ENCODE data around the gene VPS52. TPM values are rescaled to one million over a fixed set of nuclear protein-coding genes. Genes with fewer than 3 reads are reported as not detected.
"Not testable (repeated sequence)": the region's sequence is repeated elsewhere in the genome, so short reads cannot be mapped to it uniquely, and the experiment has no call there.

The VPS52 gene
- total RNA-seq, 1 donor from 2014 or later: 41.8 TPM

DNA sequence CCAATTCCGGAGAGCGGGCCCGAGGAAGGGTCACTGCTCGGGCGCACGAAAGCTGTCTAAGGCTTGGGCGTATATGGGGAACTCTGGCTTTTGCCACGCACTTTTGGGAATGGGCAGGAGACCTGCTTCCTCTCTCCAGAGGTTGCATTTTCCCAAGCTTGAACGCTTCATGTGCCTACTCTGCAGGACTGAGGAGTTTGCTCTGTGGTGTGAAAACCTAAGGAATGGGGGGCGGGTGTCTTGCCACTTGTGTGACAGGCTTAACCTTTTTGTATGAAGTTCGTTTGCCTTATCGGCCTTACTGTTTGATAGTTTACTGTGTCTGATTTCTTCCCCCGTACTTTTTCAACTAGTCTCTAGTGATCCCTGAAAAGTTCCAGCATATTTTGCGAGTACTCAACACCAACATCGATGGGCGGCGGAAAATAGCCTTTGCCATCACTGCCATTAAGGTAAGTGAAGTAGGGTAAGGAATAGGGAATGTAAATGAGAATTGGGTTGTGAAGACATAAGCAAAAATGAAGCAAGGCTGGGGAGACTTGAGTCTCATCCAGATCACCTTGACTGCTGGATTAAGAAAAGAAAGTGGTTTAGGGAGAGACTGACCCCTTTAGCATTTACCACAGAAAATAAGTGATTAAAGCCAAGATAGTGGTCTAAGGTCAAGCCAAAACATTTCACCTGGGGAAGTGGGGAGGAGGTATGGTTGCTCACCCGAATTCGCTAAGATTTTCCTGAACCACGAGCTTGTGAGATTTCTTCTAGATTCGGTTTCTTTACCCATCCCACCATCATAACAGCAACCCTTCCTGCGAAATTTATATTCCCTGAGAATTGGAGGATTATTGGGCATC is 826 bp upstream of the VPS52 start:
- H3K9me3 Mint-ChIP-seq (ENCODE audit: unreplicated experiment): no peaks in the 10 kb centered on the region
- H3K36me3 Mint-ChIP-seq (ENCODE audit: low read depth, unreplicated experiment): peaks cover 40% of the 10 kb centered on the region
- H3K27me3 Mint-ChIP-seq (ENCODE audit: unreplicated experiment): peaks cover 16% of the 10 kb centered on the region
- DNase-seq (ENCODE audit: low spot score): no peak
- TF ChIP-seq, protein P1, sequence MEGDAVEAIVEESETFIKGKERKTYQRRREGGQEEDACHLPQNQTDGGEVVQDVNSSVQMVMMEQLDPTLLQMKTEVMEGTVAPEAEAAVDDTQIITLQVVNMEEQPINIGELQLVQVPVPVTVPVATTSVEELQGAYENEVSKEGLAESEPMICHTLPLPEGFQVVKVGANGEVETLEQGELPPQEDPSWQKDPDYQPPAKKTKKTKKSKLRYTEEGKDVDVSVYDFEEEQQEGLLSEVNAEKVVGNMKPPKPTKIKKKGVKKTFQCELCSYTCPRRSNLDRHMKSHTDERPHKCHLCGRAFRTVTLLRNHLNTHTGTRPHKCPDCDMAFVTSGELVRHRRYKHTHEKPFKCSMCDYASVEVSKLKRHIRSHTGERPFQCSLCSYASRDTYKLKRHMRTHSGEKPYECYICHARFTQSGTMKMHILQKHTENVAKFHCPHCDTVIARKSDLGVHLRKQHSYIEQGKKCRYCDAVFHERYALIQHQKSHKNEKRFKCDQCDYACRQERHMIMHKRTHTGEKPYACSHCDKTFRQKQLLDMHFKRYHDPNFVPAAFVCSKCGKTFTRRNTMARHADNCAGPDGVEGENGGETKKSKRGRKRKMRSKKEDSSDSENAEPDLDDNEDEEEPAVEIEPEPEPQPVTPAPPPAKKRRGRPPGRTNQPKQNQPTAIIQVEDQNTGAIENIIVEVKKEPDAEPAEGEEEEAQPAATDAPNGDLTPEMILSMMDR (IDR thresholded peaks at IDR 0.05; ENCODE audit: unreplicated experiment): no peak
- peak overlapping the region; percentile 99 for H3K4me3 Mint-ChIP-seq (ENCODE audit: unreplicated experiment)
- H3K27ac Mint-ChIP-seq (ENCODE audit: unreplicated experiment): peak overlapping the region; percentile 100
- H3K4me1 Mint-ChIP-seq (ENCODE audit: unreplicated experiment): peaks cover 56% of the 10 kb centered on the region

DNA sequence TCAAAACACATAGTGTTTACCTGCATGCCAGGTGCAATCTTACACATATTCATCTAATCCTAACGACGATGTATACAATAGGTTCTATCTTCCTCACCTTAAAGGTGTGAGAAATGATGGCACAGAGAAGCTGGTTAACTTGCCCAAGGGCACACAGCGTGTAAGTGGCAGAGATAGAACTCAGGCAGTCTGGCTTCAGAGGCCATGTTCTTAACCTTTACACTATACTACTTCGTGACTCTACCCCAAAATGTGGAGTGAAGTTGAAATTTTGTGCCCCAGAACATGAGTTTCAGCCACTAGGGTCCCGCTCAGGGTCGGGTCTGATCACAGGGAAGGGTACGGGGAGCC is 584 bp downstream of the VPS52 start:
- peak overlapping the region; percentile 100 for H3K27ac Mint-ChIP-seq (ENCODE audit: unreplicated experiment)
- DNase-seq (ENCODE audit: low spot score): no peak
- H3K4me3 Mint-ChIP-seq (ENCODE audit: unreplicated experiment): peak overlapping the region; percentile 99
- TF ChIP-seq, protein P1 (IDR thresholded peaks at IDR 0.05; ENCODE audit: unreplicated experiment): peak; percentile 11
- H3K27me3 Mint-ChIP-seq (ENCODE audit: unreplicated experiment): peaks cover 14% of the 10 kb centered on the region
- peaks cover 49% of the 10 kb centered on the region for H3K36me3 Mint-ChIP-seq (ENCODE audit: low read depth, unreplicated experiment)
- H3K4me1 Mint-ChIP-seq (ENCODE audit: unreplicated experiment): peaks cover 49% of the 10 kb centered on the region
- H3K9me3 Mint-ChIP-seq (ENCODE audit: unreplicated experiment): no peaks in the 10 kb centered on the region

DNA sequence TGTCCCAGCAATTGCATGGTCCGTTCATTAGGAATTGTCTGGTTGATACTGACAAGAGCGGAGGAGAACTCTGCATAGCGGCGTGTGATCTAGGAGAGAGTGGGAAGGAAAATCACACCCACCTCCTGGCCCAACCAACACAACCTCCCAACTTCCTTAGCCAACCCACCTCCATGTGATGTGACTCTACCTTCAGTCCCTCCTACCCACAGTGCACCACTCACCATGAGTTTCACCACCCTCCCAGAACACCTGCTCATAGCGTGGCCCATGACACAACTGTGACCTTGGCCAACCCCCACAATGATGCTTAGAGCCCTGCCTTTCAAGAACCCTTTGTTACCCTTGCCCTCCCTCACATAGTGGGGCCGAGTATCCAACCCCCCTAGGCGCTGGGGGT is 7.7 kb downstream of the VPS52 start:
- TF ChIP-seq, protein P1 (IDR thresholded peaks at IDR 0.05; ENCODE audit: unreplicated experiment): no peak
- Mint-ChIP-seq H3K4me1 (ENCODE audit: unreplicated experiment) (no peaks in the 10 kb centered on the region), H3K9me3 (ENCODE audit: unreplicated experiment) (no peaks in the 10 kb centered on the region), H3K27me3 (ENCODE audit: unreplicated experiment) (no peaks in the 10 kb centered on the region), H3K27ac (ENCODE audit: unreplicated experiment) (peak overlapping the region; percentile 24), H3K36me3 (ENCODE audit: low read depth, unreplicated experiment) (peaks cover 48% of the 10 kb centered on the region), H3K4me3 (ENCODE audit: unreplicated experiment) (peak overlapping the region; percentile 56)
- DNase-seq (ENCODE audit: low spot score): no peak

DNA sequence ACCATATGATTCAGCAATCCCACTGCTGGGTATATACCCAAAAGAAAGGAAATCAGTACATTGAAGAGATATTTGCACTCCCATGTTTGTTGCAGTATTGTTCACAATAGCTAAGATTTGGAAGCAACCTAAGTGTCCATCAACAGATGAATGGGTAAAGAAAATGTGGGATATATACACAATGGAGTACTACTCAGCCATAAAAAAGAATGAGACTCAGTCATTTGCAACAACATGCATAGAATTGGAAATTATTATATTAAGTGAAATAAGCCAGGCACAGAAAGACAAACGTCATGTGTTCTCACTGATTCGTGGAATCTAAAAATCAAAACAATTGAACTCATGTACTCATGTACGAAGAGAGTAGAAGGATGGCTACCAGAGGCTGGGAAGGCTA is 9.2 kb downstream of the VPS52 start:
- not testable (repeated sequence) for H3K4me1 Mint-ChIP-seq (ENCODE audit: unreplicated experiment); H3K27ac Mint-ChIP-seq (ENCODE audit: unreplicated experiment); H3K27me3 Mint-ChIP-seq (ENCODE audit: unreplicated experiment); H3K4me3 Mint-ChIP-seq (ENCODE audit: unreplicated experiment); DNase-seq (ENCODE audit: low spot score); H3K9me3 Mint-ChIP-seq (ENCODE audit: unreplicated experiment)
- peaks cover 37% of the 10 kb centered on the region for H3K36me3 Mint-ChIP-seq (ENCODE audit: low read depth, unreplicated experiment)

DNA sequence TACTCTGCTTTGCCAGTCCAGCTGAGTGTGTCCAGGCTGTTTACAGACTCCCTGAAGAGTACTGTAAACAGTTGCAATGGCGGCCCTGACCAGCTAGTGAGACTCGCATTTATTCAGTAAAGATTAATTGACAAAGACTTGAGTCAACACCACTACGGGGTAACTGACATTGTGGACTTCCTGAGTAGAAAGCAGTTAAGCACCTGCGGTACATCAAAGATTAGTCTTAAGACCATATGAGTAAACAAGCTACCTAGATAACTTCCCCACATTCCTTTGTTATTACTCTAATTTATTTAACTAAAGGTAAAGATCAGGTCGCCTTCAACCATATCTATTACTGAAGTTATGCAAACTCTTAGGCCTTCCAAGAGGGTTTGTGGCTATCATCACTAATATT is 12.6 kb downstream of the VPS52 start:
- H3K4me1 Mint-ChIP-seq (ENCODE audit: unreplicated experiment): no peaks in the 10 kb centered on the region
- H3K9me3 Mint-ChIP-seq (ENCODE audit: unreplicated experiment): no peaks in the 10 kb centered on the region
- no peak overlapping the region for H3K27ac Mint-ChIP-seq (ENCODE audit: unreplicated experiment)
- DNase-seq (ENCODE audit: low spot score): no peak
- peaks cover 20% of the 10 kb centered on the region for H3K36me3 Mint-ChIP-seq (ENCODE audit: low read depth, unreplicated experiment)
- TF ChIP-seq, protein P1 (IDR thresholded peaks at IDR 0.05; ENCODE audit: unreplicated experiment): no peak
- no peak overlapping the region for H3K4me3 Mint-ChIP-seq (ENCODE audit: unreplicated experiment)
- no peaks in the 10 kb centered on the region for H3K27me3 Mint-ChIP-seq (ENCODE audit: unreplicated experiment)

All from endothelial cell (in vitro differentiated cells).